A549 (cell line): ENCODE results near the gene VPS37D. TPM values are rescaled to one million over a fixed set of nuclear protein-coding genes. Genes with fewer than 3 reads are reported as not detected.
A peak's percentile ranks its signal among the peaks of the same experiment; 100 is the strongest.

Source experiments
- ATAC-seq, 2 experiments: fragments of 200-7000 bp in 1 of 2; fragments of >200 bp in 1 of 2; cut with Nextera tagmentation in 1 of 2; cut with Tn5 transposase in 1 of 2; 3 replicates each; pipeline versions ENCODE4 v1.8.0 to v1.9.1; 2018 to 2020; ENCODE audit warnings: mild to moderate bottlenecking in 1 of 2, moderate library complexity in 1 of 2
- CTCF ChIA-PET: fragments of 300-600 bp; sonication (Branson Sonifier 250); formaldehyde crosslinking; extraction: SDS; loops from one replicate; lab custom pipeline; 2021; ENCODE audit warnings: antibody characterized with exemption, inconsistent platforms; lab: Yijun Ruan, JAX
- POLR2A ChIA-PET: fragments of 350-600 bp; formaldehyde crosslinking; extraction: SDS; loops from one replicate; lab custom pipeline; 2021; ENCODE audit warnings: antibody characterized with exemption, inconsistent platforms; lab: Yijun Ruan, JAX
- DNase-seq, 2 experiments: peaks; one replicate each; pipeline versions ENCODE4 v3.0.0 to v3.0.0-alpha.2; 2011 to 2016; ENCODE audit warnings: low read depth in 1 of 2, low spot score in 1 of 2
- FAIRE-seq: peaks from 2 replicates; lab custom pipeline; 2011; peaks lifted over from hg19 to GRCh38; lab: Jason Lieb, UNC
- H3K27ac ChIP-seq, 2 experiments: fragments of >200 bp; sonication (Bioruptor Twin); formaldehyde crosslinking; 3 replicates each; pipeline ENCODE4 v1.5.1; 2016 to 2017
- H3K4me1 ChIP-seq: fragments of >200 bp; sonication (Bioruptor Twin); formaldehyde crosslinking; 3 replicates; pipeline ENCODE4 v1.6.1; 2016
- H3K4me2 ChIP-seq: fragments of >200 bp; sonication (Bioruptor Twin); formaldehyde crosslinking; 3 replicates; pipeline ENCODE4 v1.6.1; 2016
- H3K4me3 ChIP-seq: fragments of >200 bp; sonication (Bioruptor Twin); formaldehyde crosslinking; 3 replicates; pipeline ENCODE4 v1.5.1; 2016
- H3K9me3 ChIP-seq: fragments of >200 bp; sonication (Bioruptor Twin); formaldehyde crosslinking; 3 replicates; pipeline ENCODE4 v1.6.1; 2016
- BHLHE40 ChIP-seq: IDR thresholded peaks from 2 replicates; pipeline ENCODE4 v1.6.1; 2012; ENCODE audit warnings: low read depth, low read length, inconsistent platforms
- E2F6 ChIP-seq: IDR thresholded peaks from 2 replicates; pipeline ENCODE4 v1.6.1; 2012; ENCODE audit warnings: low read depth, borderline replicate concordance
- EP300 ChIP-seq, 2 experiments: fragments of >200 bp; sonication (Bioruptor Twin); formaldehyde crosslinking; IDR thresholded peaks; 2 replicates in 1 of 2; 3 replicates in 1 of 2; pipeline ENCODE4 v1.6.1; 2016 to 2017
- ESRRA ChIP-seq: fragments of 150-350 bp; IDR thresholded peaks from 2 replicates; pipeline ENCODE4 v1.6.1; 2014; ENCODE audit warnings: mild to moderate bottlenecking, low read length, borderline replicate concordance
- FOXS1 ChIP-seq: fragments of 250-450 bp; sonication (Bioruptor Pico); IDR thresholded peaks from 2 replicates; pipeline ENCODE4 v1.5.0; 2020; ENCODE audit warnings: mild to moderate bottlenecking, moderate library complexity
- HES2 ChIP-seq: fragments of >200 bp; sonication (Bioruptor Twin); formaldehyde crosslinking; IDR thresholded peaks from 2 replicates; pipeline ENCODE4 v1.6.1; 2016
- MAFK ChIP-seq: fragments of 450-650 bp; IDR thresholded peaks from 2 replicates; pipeline ENCODE4 v1.6.1; 2014; ENCODE audit not compliant: partially characterized antibody
- MAX ChIP-seq: IDR thresholded peaks from 2 replicates; pipeline ENCODE4 v1.6.1; 2012
- MYC ChIP-seq: IDR thresholded peaks from 2 replicates; pipeline ENCODE4 v1.6.1; 2012; ENCODE audit warnings: mild to moderate bottlenecking, inconsistent platforms, low read length, improper control_type of control experiment, borderline replicate concordance
- PBX3 ChIP-seq: IDR thresholded peaks from 2 replicates; pipeline ENCODE4 v1.6.1; 2012
- PHF8 ChIP-seq: fragments of 200-600 bp; sonication (generic); IDR thresholded peaks from 2 replicates; pipeline ENCODE4 v1.6.1; 2016; ENCODE audit warnings: low read depth, mild to moderate bottlenecking, antibody characterized with exemption, moderate library complexity, borderline replicate concordance
- POLR2A ChIP-seq: IDR thresholded peaks from 2 replicates; pipeline ENCODE4 v1.6.1; 2012; ENCODE audit warnings: mild to moderate bottlenecking, low read length
- RARB ChIP-seq: fragments of 250-450 bp; sonication (Bioruptor Pico); IDR thresholded peaks from 2 replicates; pipeline ENCODE4 v1.8.0; 2021; ENCODE audit warnings: mild to moderate bottlenecking, moderate library complexity
- RCOR1 ChIP-seq: fragments of 150-350 bp; IDR thresholded peaks from 2 replicates; pipeline ENCODE4 v1.6.1; 2014; ENCODE audit warnings: antibody characterized with exemption, low read length, low read depth
- SMC3 ChIP-seq: fragments of >200 bp; sonication (Bioruptor Twin); formaldehyde crosslinking; IDR thresholded peaks from 3 replicates; pipeline ENCODE4 v1.6.1; 2018; ENCODE audit warnings: inconsistent platforms
- TFCP2L1 ChIP-seq: fragments of 250-450 bp; sonication (Bioruptor Pico); IDR thresholded peaks from 2 replicates; pipeline ENCODE4 v1.5.0; 2021; ENCODE audit warnings: mild to moderate bottlenecking
- ZNF302 ChIP-seq: fragments of 250-450 bp; sonication (Bioruptor Pico); IDR thresholded peaks from 2 replicates; pipeline ENCODE4 v1.9.0; 2021; ENCODE audit warnings: inconsistent platforms, mild to moderate bottlenecking, moderate library complexity
- ZSCAN20 ChIP-seq: fragments of 250-450 bp; sonication (Bioruptor Pico); IDR thresholded peaks from 2 replicates; pipeline ENCODE4 v1.8.0; 2022; ENCODE audit warnings: mild to moderate bottlenecking, moderate library complexity
- WGBS: methylation state at CpG from one replicate; pipeline ENCODE4 v1.1.6; 2017; ENCODE audit errors: missing lambda C conversion rate; 5-methylcytosine and 5-hydroxymethylcytosine counted together
- polyA plus RNA-seq, 4 experiments: library from polyadenylated mRNA; depleted of rRNA in 3 of 4; stranded (reverse); fragments of >200 nt; fragmentation: RNase III in 1 of 4; extraction: RNeasy Plus Mini Kit Qiagen cat#74134 plus additional on column Dnase treatment in 1 of 4; gene quantifications; 2 replicates in 3 of 4; 3 replicates in 1 of 4; pipeline ENCODE4 v1.2.3, GENCODE V29; 2011 to 2017
- TF ChIP-seq, protein P1 (sequence below): fragments of >200 bp; sonication (Bioruptor Twin); formaldehyde crosslinking; IDR thresholded peaks from 3 replicates; pipeline ENCODE4 v1.6.1; 2016
- TF ChIP-seq, protein P2 (sequence below): fragments of 200-600 bp; sonication (generic); IDR thresholded peaks from 2 replicates; pipeline ENCODE4 v1.6.1; 2016; ENCODE audit warnings: antibody characterized with exemption, mild to moderate bottlenecking, moderate library complexity
- TF ChIP-seq, protein P3 (sequence below): fragments of 250-450 bp; sonication (Bioruptor Pico); IDR thresholded peaks from 2 replicates; pipeline ENCODE4 v1.5.0; 2020; ENCODE audit warnings: low read depth, mild to moderate bottlenecking, moderate library complexity

The VPS37D gene
- polyA plus RNA-seq, 2 of the 4 experiments (the other 2 are of a cell fraction) = 2.6 to 3.3 TPM

GRCh38 chr7:73622909-73623797, 44.5 kb upstream of the VPS37D start (continued):
- TF ChIP-seq, protein P1, sequence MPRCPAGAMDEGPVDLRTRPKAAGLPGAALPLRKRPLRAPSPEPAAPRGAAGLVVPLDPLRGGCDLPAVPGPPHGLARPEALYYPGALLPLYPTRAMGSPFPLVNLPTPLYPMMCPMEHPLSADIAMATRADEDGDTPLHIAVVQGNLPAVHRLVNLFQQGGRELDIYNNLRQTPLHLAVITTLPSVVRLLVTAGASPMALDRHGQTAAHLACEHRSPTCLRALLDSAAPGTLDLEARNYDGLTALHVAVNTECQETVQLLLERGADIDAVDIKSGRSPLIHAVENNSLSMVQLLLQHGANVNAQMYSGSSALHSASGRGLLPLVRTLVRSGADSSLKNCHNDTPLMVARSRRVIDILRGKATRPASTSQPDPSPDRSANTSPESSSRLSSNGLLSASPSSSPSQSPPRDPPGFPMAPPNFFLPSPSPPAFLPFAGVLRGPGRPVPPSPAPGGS = no peak
- TF ChIP-seq ESRRA (no peak), TFCP2L1 (CRISPR knock-in tag) (no peak), SMC3 (no peak), ZNF302 (CRISPR knock-in tag) (no peak), E2F6 (no peak), EP300 (IDR thresholded peaks at IDR 0.05) (no peak), ZSCAN20 (CRISPR knock-in tag) (no peak)

- WGBS = 35% methylated on average over 43 of the region's 80 CpGs
- Histone ChIP-seq H3K4me3 (peak within 1 kb of the TSS; percentile 55), H3K27ac (peak within 1 kb of the TSS; percentile 71 to 92), H3K9me3 (no peaks in the 10 kb centered on the region), H3K4me2 (peak within 1 kb of the TSS; percentile 96), H3K4me1 (peaks cover 25% of the 10 kb centered on the region)
- FAIRE-seq = no peak
- ATAC-seq = peak; percentile 84 to 90
- DNase-seq = peak; percentile 78 to 97
- POLR2A ChIA-PET = interaction anchor here (0.5 to 1.4 kb wide), 9 partner anchors 11 to 218 kb away, joined by 3 to 7 read pairs (median 3); partner anchors contain the start of genes ABHD11, BCL7B and METTL27
- CTCF ChIA-PET = interaction anchor here (0.7 to 8.4 kb wide), 5 partner anchors 9 to 111 kb away, joined by 3 to 98 read pairs (median 16); partner anchors contain the start of gene VPS37D
- TF ChIP-seq MAX (peak; percentile 40; the same call in 1 of the 2 replicates), FOXS1 (CRISPR knock-in tag) (no peak), POLR2A (peak; percentile 48; the same call in 1 of the 2 replicates), PBX3 (no peak), RCOR1 (no peak), ZNF302 (CRISPR knock-in tag) (no peak), BHLHE40 (no peak), TFCP2L1 (CRISPR knock-in tag) (no peak), MYC (no peak), PHF8 (0 out of 2 replicates have a peak, but pooled peaks have one; percentile 34), MAFK (no peak), E2F6 (peak; percentile 65), HES2 (no peak), RARB (CRISPR knock-in tag) (no peak)
- TF ChIP-seq, protein P2, sequence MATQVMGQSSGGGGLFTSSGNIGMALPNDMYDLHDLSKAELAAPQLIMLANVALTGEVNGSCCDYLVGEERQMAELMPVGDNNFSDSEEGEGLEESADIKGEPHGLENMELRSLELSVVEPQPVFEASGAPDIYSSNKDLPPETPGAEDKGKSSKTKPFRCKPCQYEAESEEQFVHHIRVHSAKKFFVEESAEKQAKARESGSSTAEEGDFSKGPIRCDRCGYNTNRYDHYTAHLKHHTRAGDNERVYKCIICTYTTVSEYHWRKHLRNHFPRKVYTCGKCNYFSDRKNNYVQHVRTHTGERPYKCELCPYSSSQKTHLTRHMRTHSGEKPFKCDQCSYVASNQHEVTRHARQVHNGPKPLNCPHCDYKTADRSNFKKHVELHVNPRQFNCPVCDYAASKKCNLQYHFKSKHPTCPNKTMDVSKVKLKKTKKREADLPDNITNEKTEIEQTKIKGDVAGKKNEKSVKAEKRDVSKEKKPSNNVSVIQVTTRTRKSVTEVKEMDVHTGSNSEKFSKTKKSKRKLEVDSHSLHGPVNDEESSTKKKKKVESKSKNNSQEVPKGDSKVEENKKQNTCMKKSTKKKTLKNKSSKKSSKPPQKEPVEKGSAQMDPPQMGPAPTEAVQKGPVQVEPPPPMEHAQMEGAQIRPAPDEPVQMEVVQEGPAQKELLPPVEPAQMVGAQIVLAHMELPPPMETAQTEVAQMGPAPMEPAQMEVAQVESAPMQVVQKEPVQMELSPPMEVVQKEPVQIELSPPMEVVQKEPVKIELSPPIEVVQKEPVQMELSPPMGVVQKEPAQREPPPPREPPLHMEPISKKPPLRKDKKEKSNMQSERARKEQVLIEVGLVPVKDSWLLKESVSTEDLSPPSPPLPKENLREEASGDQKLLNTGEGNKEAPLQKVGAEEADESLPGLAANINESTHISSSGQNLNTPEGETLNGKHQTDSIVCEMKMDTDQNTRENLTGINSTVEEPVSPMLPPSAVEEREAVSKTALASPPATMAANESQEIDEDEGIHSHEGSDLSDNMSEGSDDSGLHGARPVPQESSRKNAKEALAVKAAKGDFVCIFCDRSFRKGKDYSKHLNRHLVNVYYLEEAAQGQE = no peak
- TF ChIP-seq, protein P3, sequence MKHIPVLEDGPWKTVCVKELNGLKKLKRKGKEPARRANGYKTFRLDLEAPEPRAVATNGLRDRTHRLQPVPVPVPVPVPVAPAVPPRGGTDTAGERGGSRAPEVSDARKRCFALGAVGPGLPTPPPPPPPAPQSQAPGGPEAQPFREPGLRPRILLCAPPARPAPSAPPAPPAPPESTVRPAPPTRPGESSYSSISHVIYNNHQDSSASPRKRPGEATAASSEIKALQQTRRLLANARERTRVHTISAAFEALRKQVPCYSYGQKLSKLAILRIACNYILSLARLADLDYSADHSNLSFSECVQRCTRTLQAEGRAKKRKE = no peak
- TF ChIP-seq, protein P1 = 0 out of 3 replicates have a peak, but pooled peaks have one; percentile 30
Observed at GRCh38 chr7:73623798-73624668, 43.6 kb upstream of the VPS37D start, which contains the start of gene MLXIPL. TSS of gene MLXIPL (minus strand) at chr7:73624522. CDS start at chr7:73624492, 30 bp downstream.
